PC-9 (cell line): ENCODE data around the gene HSPBP1.

Experiments used
- CTCF ChIP-seq: fragments of 200-600 bp; sonication (generic); conservative IDR thresholded peaks from 2 replicates; pipeline ENCODE4 v1.6.1; 2017; ENCODE audit warnings: mixed run types, antibody characterized with exemption, mild to moderate bottlenecking, moderate library complexity
- EZH2 ChIP-seq: fragments of 200-600 bp; sonication (generic); IDR thresholded peaks from 2 replicates; pipeline ENCODE4 v1.8.0; 2017; ENCODE audit warnings: antibody characterized with exemption, low read depth

GRCh38 chr19:55278391-55279135, 1.3 kb downstream of the HSPBP1 start:
- TF ChIP-seq CTCF (no peak), EZH2 (no peak)
